HS-27A (cell line): Measurements from ENCODE around the gene ZSCAN5A.
A peak's percentile ranks its signal among the peaks of the same experiment; 100 is the strongest.
"Not testable (repeated sequence)": the region's sequence is repeated elsewhere in the genome, so short reads cannot be mapped to it uniquely, and the experiment has no call there.

Experiments used
- DNase-seq: peaks from one replicate; pipeline ENCODE4 v3.0.0-alpha.2; 2012; ENCODE audit warnings: low read depth, missing footprints

ZSCAN5A gene, protein sequence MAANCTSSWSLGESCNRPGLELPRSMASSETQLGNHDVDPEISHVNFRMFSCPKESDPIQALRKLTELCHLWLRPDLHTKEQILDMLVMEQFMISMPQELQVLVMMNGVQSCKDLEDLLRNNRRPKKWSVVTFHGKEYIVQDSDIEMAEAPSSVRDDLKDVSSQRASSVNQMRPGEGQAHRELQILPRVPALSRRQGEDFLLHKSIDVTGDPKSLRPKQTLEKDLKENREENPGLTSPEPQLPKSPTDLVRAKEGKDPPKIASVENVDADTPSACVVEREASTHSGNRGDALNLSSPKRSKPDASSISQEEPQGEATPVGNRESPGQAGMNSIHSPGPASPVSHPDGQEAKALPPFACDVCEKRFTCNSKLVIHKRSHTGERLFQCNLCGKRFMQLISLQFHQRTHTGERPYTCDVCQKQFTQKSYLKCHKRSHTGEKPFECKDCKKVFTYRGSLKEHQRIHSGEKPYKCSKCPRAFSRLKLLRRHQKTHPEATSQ

DNA sequence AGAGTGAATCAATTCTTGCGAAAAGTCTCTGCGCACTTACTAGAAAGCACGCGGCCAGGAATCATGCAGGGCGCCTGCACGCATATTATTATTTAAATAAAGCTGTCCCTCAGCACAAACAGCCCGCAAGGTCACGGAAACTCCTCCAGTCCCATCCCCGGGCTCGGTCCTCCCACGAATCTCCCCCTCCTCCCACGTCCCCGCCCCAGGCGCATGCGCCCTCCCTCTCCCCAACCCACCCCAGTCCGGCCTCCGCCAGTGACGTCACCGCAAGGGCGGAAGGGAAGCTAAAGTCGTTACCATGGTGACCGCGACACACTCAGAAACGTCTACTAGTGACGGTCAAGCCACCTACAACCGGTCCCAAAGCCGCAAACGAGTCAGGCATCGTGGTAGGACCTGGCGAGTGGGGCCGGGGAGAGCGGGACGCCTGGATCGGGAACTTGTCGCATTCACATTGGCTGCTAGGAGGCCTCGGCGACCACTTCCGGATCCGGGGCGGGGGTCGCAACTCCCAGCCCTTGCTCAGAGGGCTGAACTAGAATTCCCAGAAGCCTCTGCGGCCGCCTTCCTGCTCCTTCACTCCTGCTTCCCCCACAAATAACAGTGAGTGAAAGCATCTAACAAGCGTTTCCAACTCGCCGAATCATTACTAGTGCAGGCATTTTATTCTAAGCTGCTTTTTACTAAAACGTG, at the start of gene ZSCAN5A:
ZSCAN5A (minus strand) TSS at position 459 of the 696 bp plus-strand sequence. CDS start 89,793 bp downstream, outside the sequence.
- DNase-seq, result peak; percentile 97

DNA sequence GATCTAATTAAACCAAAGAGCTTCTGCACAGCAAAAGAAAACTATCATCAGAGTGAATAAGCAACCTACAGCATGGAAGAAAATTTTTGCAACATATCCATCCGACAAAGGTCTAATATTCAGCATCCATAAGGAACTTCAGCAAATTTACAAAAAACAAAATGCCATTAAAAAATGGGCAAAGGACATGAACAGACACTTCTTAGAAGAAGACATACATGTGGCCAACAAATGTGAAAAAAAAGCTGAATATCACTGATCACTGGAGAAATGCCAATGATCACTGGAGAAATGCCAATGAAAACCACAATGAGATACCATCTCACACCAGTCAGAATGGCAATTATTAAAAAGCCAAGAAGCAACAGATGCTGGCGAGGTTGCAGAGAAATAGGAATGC, 46.2 kb upstream of the ZSCAN5A start:
- no peak for DNase-seq

DNA sequence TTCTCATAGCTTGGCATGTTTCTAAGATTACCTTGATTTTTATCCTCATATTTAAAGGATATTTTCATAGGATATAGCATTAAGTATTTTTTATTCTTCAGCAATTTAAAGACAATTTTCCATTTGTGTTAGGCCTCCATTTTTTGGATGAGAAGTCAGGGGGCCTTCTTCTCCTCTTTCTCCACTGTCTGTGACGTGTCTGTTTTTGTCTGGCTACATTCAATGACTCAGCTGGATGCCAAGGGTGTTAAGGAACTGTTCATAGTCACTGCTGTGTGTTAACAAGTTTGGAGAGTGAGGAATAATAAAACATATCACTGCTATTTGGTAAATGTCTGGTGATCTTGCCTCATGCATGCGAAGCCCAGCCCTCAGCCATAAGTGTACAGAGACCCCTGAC, 42.3 kb upstream of the ZSCAN5A start:
- DNase-seq, result no peak

DNA sequence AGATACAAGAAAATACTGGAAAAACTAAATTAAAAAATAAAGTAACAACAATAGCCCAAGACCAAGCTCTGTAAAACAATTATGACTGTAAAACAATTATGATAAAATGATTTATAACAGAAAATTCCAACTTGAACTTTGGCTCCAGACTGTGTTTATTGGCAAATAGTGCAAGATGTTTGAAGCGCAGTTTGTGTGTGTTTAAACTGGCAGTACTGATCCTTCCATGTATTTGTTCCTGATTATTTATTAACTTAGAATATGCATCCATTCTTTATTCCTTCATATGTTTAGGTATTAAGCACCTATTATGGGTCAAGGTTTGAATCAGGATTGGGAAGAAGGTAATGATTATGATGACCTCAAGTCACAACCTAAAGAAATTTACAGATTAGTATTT, 40.9 kb upstream of the ZSCAN5A start:
- no peak for DNase-seq

DNA sequence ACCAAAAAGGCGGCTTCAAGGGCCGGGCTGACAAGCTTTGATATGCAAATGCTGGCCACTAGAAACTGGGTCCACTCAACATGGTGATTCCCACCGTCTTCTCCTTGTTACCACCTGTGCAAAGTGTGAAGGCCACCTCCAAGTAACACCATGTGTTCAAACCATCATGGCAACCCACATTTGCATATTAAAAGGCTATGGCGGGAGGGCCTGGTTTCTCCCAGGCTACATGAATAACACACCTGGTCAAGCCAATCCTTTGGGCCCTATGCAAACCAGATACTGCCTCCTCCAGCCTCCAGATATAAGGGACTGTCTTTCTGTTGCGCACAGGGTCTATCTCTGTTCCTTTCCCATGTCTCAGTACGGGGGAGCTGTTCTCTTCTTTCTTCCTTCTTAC, 36.6 kb upstream of the ZSCAN5A start:
- no peak for DNase-seq

DNA sequence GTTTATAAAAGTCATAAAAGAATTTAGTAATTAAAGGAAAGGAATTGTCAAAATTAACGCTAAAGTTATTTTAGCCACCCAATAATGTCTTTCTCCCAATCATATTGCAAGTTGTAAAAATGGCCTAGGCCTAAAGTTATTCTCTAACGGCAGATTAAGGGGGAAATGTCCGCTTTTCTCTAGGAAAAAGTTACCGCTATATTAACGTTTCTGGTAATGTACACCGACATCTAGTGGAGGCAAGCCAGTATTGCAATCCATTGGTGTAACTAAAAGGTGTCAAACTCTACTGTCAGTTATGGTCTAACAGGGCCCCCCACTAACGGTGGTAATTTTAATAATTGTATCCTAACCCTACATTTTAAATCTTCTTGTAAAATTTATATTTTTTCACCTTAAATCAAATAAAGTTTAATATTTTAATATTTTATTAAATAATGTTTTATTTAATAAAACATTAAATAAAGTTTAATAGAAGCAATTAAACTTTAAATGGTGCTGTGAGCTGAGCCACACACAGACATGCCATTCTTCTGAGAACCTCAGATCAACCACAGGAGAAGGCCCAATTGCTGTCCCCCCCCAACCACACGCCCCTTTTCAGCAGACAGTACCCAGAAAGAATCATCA, 35.9 kb upstream of the ZSCAN5A start:
- DNase-seq, result no peak

DNA sequence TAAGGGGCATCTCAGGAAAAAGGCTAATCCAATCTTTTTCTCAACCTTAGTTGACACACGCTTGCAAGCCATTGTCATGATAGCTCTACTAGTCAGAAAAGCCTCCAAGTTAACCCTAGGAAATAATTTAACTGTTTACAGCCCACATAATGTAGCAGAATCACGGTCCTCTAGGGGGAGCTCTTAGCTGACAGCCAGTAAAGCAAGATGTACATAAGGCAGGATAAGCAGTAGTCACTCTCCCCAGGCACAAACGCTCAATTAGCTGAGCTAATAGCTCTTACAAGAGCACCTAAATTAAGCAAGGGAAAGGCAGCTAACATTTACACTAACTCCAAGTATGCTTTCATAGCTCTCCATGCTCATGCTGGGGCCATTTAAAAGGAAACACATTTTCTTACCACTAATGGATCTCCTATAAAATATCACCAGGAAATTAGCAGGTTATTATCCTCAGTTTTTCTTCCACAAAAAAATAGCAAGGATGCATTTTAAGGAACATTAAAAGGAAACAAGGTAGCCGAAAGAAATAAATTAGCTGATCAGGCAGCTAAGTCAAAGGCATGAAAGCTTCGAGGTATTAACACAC, 33.7 kb upstream of the ZSCAN5A start:
- DNase-seq, result no peak

DNA sequence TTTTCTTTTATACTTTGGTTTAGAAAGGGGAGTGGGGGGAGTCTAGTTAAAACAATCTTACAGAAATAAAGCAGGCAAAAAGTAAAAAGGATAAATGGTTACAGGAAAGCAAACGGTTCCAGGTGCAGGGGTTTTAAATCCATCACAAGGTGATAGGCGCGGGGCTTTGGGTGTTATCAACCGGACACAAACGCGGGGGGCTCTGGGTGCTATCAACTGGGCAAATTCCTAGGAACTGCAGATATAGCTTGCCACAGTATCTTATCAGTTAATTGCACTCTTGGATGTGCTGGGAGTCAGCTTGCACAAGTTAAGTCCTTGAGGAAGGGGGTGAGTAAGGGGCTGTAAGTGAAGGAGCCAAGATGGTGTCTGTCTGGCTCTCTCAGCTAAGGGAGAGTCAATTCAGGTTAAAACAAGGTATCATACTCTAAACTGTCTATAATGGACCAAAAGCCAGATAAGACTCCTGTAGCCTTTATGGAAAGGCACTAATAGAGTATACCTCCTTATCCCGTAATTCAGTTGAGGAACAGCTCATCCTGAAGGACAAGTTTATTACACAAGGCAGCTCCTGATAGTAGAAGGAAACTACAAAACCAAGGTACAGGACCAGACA, 32.6 kb upstream of the ZSCAN5A start:
- no peak for DNase-seq

DNA sequence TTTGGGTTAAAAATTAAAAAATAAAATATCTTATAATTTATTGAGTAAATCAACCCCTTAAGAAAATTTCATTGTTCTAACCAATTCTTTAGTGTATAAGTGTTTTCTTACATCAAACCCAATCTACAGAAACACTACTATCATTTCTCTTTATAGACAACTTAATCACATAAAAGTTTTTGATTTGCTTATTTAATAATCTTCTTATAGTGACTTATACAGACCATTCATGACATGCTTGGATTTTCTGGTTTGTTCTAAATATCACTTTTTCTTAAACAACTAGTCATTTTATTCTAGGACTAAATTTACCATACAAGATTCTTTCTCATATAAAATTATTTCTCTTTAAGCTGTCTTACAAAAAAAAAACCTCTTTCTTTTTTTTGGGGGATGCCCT, 27.3 kb upstream of the ZSCAN5A start:
- no peak for DNase-seq

DNA sequence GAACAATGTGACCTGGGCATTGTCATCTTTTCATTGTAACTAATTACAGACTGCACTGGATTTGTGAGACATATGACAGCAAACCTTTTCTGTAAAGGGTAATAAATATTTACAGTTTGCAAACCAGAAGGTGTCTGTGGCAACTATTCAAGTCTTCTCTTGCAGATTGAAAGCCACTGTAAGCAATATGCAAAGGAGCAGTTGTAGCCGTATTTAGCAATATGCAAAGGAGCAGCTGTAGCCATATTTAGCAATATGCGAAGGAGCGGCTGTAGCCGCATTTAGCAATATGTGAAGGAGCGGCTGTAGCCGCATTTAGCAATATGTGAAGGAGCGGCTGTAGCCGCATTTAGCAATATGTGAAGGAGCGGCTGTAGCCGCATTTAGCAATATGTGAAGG, 24.4 kb upstream of the ZSCAN5A start:
- not testable (repeated sequence) for DNase-seq

DNA sequence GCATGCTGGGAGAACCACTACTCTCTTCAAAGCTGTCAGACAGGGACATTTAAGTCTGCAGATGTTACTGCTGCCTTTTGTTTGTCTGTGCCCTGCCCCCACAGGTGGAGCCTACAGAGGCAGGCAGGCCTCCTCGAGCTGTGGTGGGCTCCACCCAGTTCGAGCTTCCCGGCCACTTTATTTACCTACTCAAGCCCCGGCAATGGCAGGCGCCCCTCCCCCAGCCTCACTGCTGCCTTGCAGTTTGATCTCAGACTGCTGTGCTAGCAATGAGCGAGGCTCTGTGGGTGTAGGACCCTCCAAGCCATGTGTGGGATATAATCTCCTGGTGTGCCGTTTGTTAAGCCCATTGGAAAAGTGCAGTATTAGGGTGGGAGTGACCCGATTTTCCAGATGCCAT, 22.4 kb upstream of the ZSCAN5A start:
- not testable (repeated sequence) for DNase-seq

DNA sequence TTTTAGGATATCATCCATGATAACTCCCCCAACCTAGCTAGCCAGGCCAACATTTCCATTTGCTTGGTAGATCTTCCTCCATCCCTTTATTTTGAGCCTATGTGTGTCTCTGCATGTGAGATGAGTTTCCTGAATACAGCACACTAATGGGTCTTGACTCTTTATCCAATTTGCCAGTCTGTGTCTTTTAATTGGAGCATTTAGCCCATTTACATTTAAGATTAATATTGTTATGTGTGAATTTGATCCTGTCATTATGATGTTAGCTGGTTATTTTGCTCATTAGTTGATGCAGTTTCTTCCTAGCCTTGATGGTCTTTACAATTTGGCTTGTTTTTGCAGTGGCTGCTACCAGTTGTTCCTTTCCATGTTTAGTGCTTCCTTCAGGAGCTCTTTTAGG, 20.7 kb upstream of the ZSCAN5A start:
- DNase-seq, result not testable (repeated sequence)

DNA sequence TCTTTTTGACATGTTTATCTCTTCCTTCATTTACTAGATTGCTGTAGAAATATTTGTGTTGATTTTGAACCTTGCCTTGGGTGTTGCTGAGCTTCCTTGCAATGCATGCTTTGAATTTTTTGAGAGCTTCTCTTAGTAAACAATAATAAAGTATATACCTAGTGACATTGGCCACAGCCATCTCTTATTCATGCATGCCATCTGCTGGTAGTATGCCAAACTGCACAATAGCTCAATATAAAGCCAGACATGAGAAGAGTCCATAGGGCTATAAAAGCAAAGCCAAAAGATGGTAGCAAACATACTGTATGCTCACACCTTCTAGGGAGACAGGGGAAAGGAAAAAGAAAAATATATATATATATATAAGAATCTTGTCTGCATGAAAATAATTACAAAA, 18.9 kb upstream of the ZSCAN5A start:
- no peak for DNase-seq

DNA sequence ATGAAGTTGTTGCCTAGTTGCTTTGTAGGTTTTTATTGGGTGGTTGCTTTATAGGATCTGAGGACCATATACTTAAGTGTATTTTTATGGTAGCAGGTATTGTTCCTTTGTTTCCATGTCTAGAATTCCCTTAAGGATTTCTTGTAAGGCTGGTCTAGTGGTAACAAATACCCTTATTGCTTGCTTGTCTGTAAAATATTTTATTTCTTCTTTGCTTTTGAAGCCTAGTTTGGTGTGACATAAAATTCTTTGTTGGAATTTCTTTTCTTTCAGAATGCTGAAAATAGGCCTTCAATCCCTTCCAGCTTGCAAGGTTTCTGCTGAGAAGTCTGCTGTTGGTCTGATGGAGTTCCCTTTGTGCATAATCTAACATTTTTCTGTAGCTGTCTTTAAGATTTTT, 18.1 kb upstream of the ZSCAN5A start:
- DNase-seq, result no peak

DNA sequence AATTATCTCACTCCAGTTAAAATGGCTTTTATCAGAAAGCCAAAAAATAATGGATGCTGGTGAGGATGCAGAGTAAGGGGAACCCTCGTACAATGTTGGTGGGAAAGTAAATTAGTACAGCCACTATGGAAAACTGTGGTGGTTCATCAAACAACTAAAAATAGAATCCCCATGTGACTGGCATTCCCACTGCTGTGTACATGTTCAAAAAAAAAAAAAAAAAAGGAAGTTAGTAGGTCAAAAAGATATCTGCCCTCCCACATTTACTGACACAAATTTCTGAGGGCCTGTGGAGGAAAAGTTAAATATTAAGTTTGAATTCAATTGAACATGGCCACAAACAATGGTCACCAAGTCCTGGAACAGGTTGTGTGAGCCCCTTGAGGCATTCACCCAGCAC, 9.8 kb upstream of the ZSCAN5A start:
- no peak for DNase-seq

DNA sequence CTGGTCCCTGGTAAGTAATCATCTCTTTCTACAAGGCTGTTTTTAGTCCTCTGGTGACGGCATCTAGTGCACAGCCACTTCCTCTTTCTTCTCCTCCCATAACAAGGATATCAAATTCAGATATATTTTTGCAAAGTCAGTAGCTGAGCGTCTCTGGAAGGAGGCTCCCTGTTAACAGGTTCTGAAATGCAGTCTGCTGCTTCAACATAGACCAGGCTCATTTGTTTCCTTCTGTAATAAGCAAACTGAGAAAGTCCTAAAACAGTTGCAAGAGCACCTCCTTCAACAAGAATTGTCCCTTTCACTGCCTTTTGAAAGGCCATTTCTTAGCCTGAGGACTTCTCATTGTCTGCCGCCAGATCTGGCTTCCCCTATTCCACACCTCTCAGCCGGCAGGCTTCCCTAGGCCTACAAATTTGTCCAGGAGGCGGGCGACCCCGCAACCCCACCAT, 7.4 kb upstream of the ZSCAN5A start:
- no peak for DNase-seq

DNA sequence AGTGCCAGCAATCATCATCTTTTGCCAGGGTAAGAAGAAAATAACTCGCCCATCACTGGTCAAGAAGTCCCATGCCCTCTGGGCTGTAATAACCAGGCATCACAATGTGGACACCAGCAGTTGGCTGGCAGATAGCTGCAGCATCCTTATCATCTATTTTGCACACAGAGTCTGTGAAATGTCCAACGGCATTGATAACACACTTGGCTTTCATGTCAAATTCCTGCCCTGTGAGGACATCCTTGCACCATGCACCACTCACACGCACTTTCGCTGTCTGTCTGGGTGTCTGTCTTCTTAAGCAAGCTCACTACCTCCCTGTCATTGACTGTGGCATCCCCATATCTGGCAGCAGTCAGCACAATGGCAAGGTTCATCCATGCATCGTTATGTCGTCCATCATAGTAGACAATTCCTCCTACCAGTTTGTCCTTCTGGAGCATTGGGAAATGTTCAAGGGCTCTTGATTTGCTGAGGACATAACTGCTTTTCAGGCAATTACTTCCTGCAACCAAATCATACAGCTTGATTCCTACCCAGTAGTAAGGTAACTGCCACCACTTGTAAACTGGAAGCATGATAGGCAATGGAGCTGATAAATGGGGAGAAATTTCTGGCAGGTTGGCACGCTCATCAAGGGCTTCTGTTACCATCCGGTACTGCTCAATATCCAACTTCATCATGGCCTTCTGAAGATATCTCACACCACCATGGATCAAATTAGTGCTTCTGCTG, 6.8 kb upstream of the ZSCAN5A start:
- DNase-seq, result no peak

DNA sequence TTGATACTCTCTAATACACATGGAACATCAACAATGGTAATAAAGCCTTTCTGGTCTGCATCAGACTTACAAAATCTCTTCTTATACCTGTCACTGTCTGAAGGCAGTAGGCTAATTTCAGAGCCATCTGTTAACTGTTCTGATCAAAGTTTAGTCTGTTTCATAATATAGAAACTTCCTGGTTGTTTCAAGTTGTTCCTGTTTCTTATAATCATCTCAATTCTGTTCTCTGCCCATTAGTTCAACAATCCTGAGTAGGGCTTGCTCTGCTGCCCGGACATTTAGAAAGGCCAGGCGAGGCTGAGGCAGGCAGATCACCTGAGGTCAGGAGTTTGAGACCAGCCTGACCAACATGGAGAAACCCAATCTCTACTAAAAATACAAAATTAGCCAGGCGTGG, 5.4 kb upstream of the ZSCAN5A start:
- DNase-seq, result no peak

DNA sequence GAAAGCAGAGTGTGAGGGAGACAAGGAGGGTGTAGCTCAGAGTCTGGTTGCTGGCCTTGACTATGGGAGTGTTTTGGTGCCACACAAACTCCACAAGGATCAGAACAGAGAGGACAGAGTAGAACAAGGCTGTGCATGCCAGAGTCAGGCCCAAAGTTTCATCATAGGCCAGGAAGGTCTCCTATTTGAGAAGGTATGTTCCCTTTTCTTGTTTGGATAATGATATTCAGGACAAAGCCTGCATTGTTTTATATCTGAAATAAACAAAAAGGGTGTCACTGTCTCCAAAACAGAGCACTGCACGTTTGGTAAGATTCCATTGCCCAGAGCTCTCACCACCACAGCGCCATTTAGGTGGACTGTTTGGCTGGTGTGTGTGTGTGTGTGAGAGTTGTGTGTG, 3.1 kb upstream of the ZSCAN5A start:
- no peak for DNase-seq

DNA sequence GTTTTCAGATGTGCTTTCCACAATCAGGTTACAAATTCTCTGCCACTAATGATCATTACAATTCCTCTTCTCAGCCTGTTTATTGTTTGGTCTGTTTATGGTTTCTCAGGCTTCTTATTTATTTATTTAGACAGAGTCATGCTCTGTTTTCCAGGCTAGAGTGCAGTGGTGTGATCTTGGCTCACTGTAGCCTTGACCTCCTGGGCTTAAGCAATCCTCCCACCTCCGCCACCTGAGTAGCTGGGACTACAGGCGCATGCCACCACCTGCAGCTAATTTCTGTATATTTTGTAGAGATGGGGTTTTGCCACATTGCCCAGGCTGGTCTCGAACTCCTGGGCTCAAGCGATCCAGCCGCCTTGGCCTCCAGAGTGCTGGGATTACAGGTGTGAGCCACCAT, 2.1 kb upstream of the ZSCAN5A start:
- no peak for DNase-seq

DNA sequence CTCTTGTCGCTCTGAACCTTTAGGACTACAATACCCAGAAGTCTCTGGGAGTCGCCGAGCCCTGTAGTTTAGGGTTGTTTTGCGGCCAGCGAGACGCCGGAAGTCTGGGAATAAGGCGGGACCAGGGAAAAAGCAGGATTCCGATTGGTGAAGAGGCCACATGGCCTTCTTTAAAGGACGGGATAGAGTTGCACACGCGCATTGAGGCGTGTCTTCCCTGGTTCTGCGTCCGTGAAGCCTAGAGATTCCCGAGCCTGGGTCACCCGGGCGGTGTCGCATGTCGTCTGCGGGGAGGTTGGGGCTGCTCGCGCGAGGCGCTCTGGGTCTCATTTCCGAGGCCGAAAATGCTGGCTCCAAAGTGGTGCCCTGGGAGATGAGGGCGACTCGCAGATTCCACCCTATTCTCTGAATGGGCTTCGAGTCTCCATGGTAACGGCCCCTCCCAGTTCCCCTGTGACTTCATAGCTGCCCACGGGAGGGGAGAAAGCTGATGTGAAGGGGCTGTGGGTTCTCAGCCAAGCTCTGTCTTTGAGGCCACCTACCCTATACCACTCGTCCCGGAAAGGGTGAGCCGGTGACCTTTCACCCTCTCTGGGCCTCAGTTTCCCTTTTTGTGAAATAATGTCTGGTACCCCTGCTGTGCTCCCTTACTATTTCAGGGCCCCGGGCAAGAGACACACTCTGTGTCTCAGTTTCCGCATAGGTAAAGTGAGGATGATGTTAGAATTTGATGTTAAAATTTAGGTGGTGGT, 614 bp upstream of the ZSCAN5A start:
- peak; percentile 98 for DNase-seq
